Colonic mucosa (tissue), 4 donors: ENCODE results near the gene RAD51B. TPM values are rescaled to one million over a fixed set of nuclear protein-coding genes. Genes with fewer than 3 reads are reported as not detected.

Experiments
- DNase-seq: peaks from one replicate; pipeline ENCODE4 v3.0.0-alpha.2; 2020
- H3K27ac ChIP-seq: fragments of 200-600 bp; one replicate; pipeline ENCODE4 v1.8.0; 2021
- H3K27me3 ChIP-seq: fragments of 200-600 bp; one replicate; pipeline ENCODE4 v1.8.0; 2021
- H3K36me3 ChIP-seq: fragments of 200-600 bp; one replicate; pipeline ENCODE4 v1.8.0; 2021
- H3K4me1 ChIP-seq: fragments of 200-600 bp; one replicate; pipeline ENCODE4 v1.8.0; 2021; ENCODE audit warnings: mild to moderate bottlenecking
- H3K4me3 ChIP-seq: fragments of 200-600 bp; one replicate; pipeline ENCODE4 v1.8.0; 2021
- H3K9ac ChIP-seq, 2 donors: one replicate each; pipeline ENCODE4 v1.7.0; 2013; ENCODE audit warnings: control low read depth in 2 of 2, low read depth in 2 of 2, low read length in 2 of 2
- H3K9me3 ChIP-seq: fragments of 200-600 bp; one replicate; pipeline ENCODE4 v1.8.0; 2021
- CTCF ChIP-seq: fragments of 200-600 bp; IDR thresholded peaks from one replicate; pipeline ENCODE4 v1.8.0; 2022; ENCODE audit warnings: antibody characterized with exemption, mild to moderate bottlenecking
- intact Hi-C: fragments of 100-400 bp; cut with DNase I; formaldehyde crosslinking; loops from one replicate; pipeline ENCODE4 v1.14.1; 2022
- total RNA-seq, 2 donors: library from RNA; stranded (reverse); fragmentation: NEBNext Ultra II Directional in 1 of 2; extraction: Animal tissue kit (Norgen Biotek cat#: 25700) in 1 of 2; gene quantifications; one replicate each; pipeline ENCODE4 v1.2.1, GENCODE V29; 2021
- donor health status: healthy.
- donor health status: DM: no; HTN: no; CAD: no.
- donor health status: DM: no; HTN: no; CAD: no.

Gene RAD51B
- total RNA-seq, 2 donors from 2014 or later = 12.7 to 22.0 TPM

- H3K36me3 ChIP-seq = no peaks in the 10 kb centered on the region
- no peak overlapping the region for H3K27ac ChIP-seq
- H3K9me3 ChIP-seq = no peaks in the 10 kb centered on the region
- H3K27me3 ChIP-seq = no peaks in the 10 kb centered on the region
- intact Hi-C loops = no loop called here
- H3K4me3 ChIP-seq = no peak overlapping the region
- DNase-seq = no peak
- no peaks in the 10 kb centered on the region for H3K4me1 ChIP-seq
- no peak for TF ChIP-seq CTCF
- no peak overlapping the region for H3K9ac ChIP-seq
These were observed 589.8 kb downstream of the RAD51B start for GRCh38 chr14:68409387-68409786.

- no peak overlapping the region for H3K27ac ChIP-seq
- H3K9ac ChIP-seq = no peak overlapping the region
- TF ChIP-seq CTCF = no peak
These were observed 593.2 kb downstream of the RAD51B start for GRCh38 chr14:68412505-68413465.

GRCh38 chr14:68413509-68413908 is 593.9 kb downstream of the RAD51B start:
- Histone ChIP-seq H3K27ac (no peak overlapping the region), H3K9me3 (no peaks in the 10 kb centered on the region), H3K9ac (no peak overlapping the region), H3K36me3 (no peaks in the 10 kb centered on the region), H3K27me3 (no peaks in the 10 kb centered on the region), H3K4me3 (no peak overlapping the region), H3K4me1 (no peaks in the 10 kb centered on the region)
- intact Hi-C loops = no loop called here
- TF ChIP-seq CTCF = no peak
- DNase-seq = no peak

More at GRCh38 chr14:68412505-68413465, 593.2 kb downstream of the RAD51B start:
- Histone ChIP-seq H3K4me3 (no peak overlapping the region), H3K4me1 (no peaks in the 10 kb centered on the region), H3K9me3 (no peaks in the 10 kb centered on the region), H3K27me3 (no peaks in the 10 kb centered on the region), H3K36me3 (no peaks in the 10 kb centered on the region)
- DNase-seq = no peak
- intact Hi-C loops = no loop called here

GRCh38 chr14:68414121-68414520 is 594.5 kb downstream of the RAD51B start:
- H3K27me3 ChIP-seq = no peaks in the 10 kb centered on the region
- no peaks in the 10 kb centered on the region for H3K36me3 ChIP-seq
- no peaks in the 10 kb centered on the region for H3K9me3 ChIP-seq
- no peaks in the 10 kb centered on the region for H3K4me1 ChIP-seq
- no peak for DNase-seq
- TF ChIP-seq CTCF = no peak
- H3K27ac ChIP-seq = no peak overlapping the region
- H3K4me3 ChIP-seq = no peak overlapping the region
- intact Hi-C loops = no loop called here
- H3K9ac ChIP-seq = no peak overlapping the region

GRCh38 chr14:68416171-68416570 is 596.6 kb downstream of the RAD51B start:
- Histone ChIP-seq H3K27ac (no peak overlapping the region), H3K4me1 (no peaks in the 10 kb centered on the region)
- DNase-seq = no peak

More at GRCh38 chr14:68416171-68416570, 596.6 kb downstream of the RAD51B start:
- TF ChIP-seq CTCF = no peak
- intact Hi-C loops = no loop called here
- Histone ChIP-seq H3K27me3 (no peaks in the 10 kb centered on the region), H3K9ac (no peak overlapping the region), H3K36me3 (no peaks in the 10 kb centered on the region), H3K4me3 (no peak overlapping the region), H3K9me3 (no peaks in the 10 kb centered on the region)
